ENCODE measurements around the gene SMOC1. TPM values are rescaled to one million over a fixed set of nuclear protein-coding genes. Genes with fewer than 3 reads are reported as not detected.

SMOC1 gene
- total and polyA plus RNA-seq, 2 experiments from 2014 or later, result 0.70 to 3.5 TPM

DNA sequence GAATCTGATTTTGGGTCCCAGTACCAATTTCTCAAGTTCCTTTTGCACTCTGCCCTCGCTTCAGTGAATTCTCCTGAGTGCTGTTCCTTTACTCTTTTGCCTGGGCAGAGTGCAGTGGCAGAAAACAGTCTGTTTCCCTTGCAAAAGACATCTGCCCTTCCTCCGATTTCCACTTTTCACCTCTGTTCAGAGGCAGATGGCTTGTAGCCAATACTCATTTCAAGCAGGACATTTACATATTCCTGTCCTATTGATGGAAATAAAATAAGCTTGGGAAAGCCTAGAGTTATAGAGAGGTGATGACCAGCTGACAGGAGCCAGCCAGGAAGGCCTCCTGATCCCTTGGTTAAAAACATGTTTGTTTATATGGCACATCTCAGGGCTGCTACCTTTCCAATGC, 198.5 kb downstream of the SMOC1 start:
- TF ChIP-seq EZH2phosphoT487 (IDR thresholded peaks at IDR 0.05; ENCODE audit: insufficient read depth, low read depth) (no peak), EZH2 (IDR thresholded peaks at IDR 0.05; ENCODE audit: insufficient read depth, poor library complexity, severe bottlenecking) (no peak)
- WGBS, 2 experiments (ENCODE audit: low coverage in 1 of 2, low lambda C conversion rate in 2 of 2, missing lambda C conversion rate in 2 of 2), result 2% methylated on average over 2 of the region's 2 CpGs
- no peaks in the 10 kb centered on the region for H3K79me2 ChIP-seq (ENCODE audit: insufficient read depth)
- DNase-seq, result no peak
- H3K4me2 ChIP-seq (ENCODE audit: unreplicated experiment), result no peak overlapping the region
- H3F3A ChIP-seq (ENCODE audit: insufficient read depth), result no peaks in the 10 kb centered on the region
- H3K9ac ChIP-seq, result no peak overlapping the region
- in situ Hi-C loops (cut with MboI), result no loop called here
- no peak overlapping the region for H2AFZ ChIP-seq
- no peaks in the 10 kb centered on the region for H4K20me1 ChIP-seq (ENCODE audit: insufficient read depth)
- no peaks in the 10 kb centered on the region for H3K27me3 ChIP-seq (replicated peaks; ENCODE audit: insufficient read depth)
- no peaks in the 10 kb centered on the region for H3K9me3 ChIP-seq (ENCODE audit: low read depth)
- no peak overlapping the region for H3K4me3 ChIP-seq
- H3K27ac ChIP-seq, result no peak overlapping the region
- no peaks in the 10 kb centered on the region for H3K36me3 ChIP-seq (ENCODE audit: low read depth)
- no peaks in the 10 kb centered on the region for H3K9me2 ChIP-seq (ENCODE audit: insufficient read depth)
- H3K4me1 ChIP-seq (ENCODE audit: insufficient read depth), result no peaks in the 10 kb centered on the region

DNA sequence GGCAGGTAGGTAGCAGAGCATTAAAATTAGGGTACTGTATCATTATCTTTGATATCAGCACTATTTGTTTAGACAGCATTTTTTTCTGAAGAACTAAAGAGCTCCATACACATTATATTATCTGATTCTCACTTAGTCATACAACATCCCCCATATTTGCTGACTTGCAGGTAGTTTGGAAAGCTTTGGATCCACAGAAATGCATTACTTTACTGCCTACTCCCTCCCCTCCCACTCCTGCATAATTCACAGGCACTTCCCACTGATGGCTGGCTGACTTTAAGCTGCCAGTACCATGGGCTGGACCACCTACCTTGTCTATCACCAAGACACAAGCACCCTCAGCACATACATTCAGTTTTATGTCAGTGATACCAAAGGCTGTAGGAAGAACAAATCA, 199.1 kb downstream of the SMOC1 start:
- no peak overlapping the region for H3K4me2 ChIP-seq (ENCODE audit: unreplicated experiment)
- H3K9me3 ChIP-seq (ENCODE audit: low read depth), result no peaks in the 10 kb centered on the region
- no peak overlapping the region for H3K4me3 ChIP-seq
- in situ Hi-C loops (cut with MboI), result no loop called here
- H3K79me2 ChIP-seq (ENCODE audit: insufficient read depth), result no peaks in the 10 kb centered on the region
- no peak for DNase-seq
- no peak overlapping the region for H3K27ac ChIP-seq
- H3K36me3 ChIP-seq (ENCODE audit: low read depth), result no peaks in the 10 kb centered on the region
- H3F3A ChIP-seq (ENCODE audit: insufficient read depth), result no peaks in the 10 kb centered on the region
- H2AFZ ChIP-seq, result no peak overlapping the region
- H3K27me3 ChIP-seq (replicated peaks; ENCODE audit: insufficient read depth), result no peaks in the 10 kb centered on the region
- no peaks in the 10 kb centered on the region for H3K9me2 ChIP-seq (ENCODE audit: insufficient read depth)
- no peaks in the 10 kb centered on the region for H4K20me1 ChIP-seq (ENCODE audit: insufficient read depth)
- TF ChIP-seq EZH2phosphoT487 (IDR thresholded peaks at IDR 0.05; ENCODE audit: insufficient read depth, low read depth) (no peak), EZH2 (IDR thresholded peaks at IDR 0.05; ENCODE audit: insufficient read depth, poor library complexity, severe bottlenecking) (no peak)
- H3K4me1 ChIP-seq (ENCODE audit: insufficient read depth), result no peaks in the 10 kb centered on the region
- H3K9ac ChIP-seq, result no peak overlapping the region

DNA sequence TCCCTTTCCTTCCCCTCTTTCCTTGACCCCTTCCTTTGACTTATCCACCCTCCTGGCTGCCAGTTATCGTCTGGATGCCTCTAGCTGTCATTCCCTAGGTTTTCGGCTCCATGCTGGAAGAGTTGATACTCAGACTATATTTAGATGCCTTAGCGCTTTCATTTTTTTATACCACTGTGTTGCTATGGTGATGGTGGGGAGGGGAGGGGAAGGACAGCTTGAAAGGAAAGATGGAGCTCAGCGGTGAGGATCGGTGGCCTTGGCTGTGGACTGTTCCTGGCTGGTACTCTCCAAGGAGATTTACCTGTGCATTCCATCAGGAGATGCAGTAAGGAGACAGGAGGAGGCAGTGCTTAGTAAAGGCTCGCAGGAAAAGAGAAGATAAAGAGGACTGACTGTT, 200.9 kb downstream of the SMOC1 start:
- no peak overlapping the region for H3K27ac ChIP-seq

More for the DNA sequence above, 200.9 kb downstream of the SMOC1 start:
- TF ChIP-seq EZH2phosphoT487 (IDR thresholded peaks at IDR 0.05; ENCODE audit: insufficient read depth, low read depth) (no peak), EZH2 (IDR thresholded peaks at IDR 0.05; ENCODE audit: insufficient read depth, poor library complexity, severe bottlenecking) (no peak)
- H3K9me2 ChIP-seq (ENCODE audit: insufficient read depth), result no peaks in the 10 kb centered on the region
- H3K27me3 ChIP-seq (replicated peaks; ENCODE audit: insufficient read depth), result no peaks in the 10 kb centered on the region
- no peak overlapping the region for H3K4me3 ChIP-seq
- H4K20me1 ChIP-seq (ENCODE audit: insufficient read depth), result no peaks in the 10 kb centered on the region
- no peak for DNase-seq
- no peaks in the 10 kb centered on the region for H3K9me3 ChIP-seq (ENCODE audit: low read depth)
- in situ Hi-C loops (cut with MboI), result no loop called here
- no peak overlapping the region for H3K4me2 ChIP-seq (ENCODE audit: unreplicated experiment)
- H3K36me3 ChIP-seq (ENCODE audit: low read depth), result no peaks in the 10 kb centered on the region
- no peaks in the 10 kb centered on the region for H3K79me2 ChIP-seq (ENCODE audit: insufficient read depth)
- 39 to 40% methylated on average over 6 of the region's 6 CpGs for WGBS, 2 experiments (ENCODE audit: low coverage in 1 of 2, low lambda C conversion rate in 2 of 2, missing lambda C conversion rate in 2 of 2)
- no peak overlapping the region for H2AFZ ChIP-seq
- H3K4me1 ChIP-seq (ENCODE audit: insufficient read depth), result no peaks in the 10 kb centered on the region
- H3F3A ChIP-seq (ENCODE audit: insufficient read depth), result no peaks in the 10 kb centered on the region
- H3K9ac ChIP-seq, result no peak overlapping the region

Other genes starting within 250 kb of the SMOC1 start
- gene SRSF5, start 112.3 kb upstream of the SMOC1 start, total RNA-seq (2014; rRNA removed; shearing (Covaris generic)), result 112 and 125 TPM in 2 replicates
- 207 and 227 TPM in 2 replicates for gene SRSF5, start 112.3 kb upstream of the SMOC1 start, polyA plus RNA-seq (2016; fragmentation: Nextera tagmentation; extraction: Ambion mirVana)
- not detected in 2 replicates for gene SLC10A1, start 82.2 kb upstream of the SMOC1 start, total RNA-seq (2014; rRNA removed; shearing (Covaris generic))
- not detected in 2 replicates for gene SLC10A1, start 82.2 kb upstream of the SMOC1 start, polyA plus RNA-seq (2016; fragmentation: Nextera tagmentation; extraction: Ambion mirVana)

All from GM23248 (cell line).